ENCODE data around the gene MYH11.

GRCh38 chr16:15690296-15690695, 166.5 kb downstream of the MYH11 start:
- TF ChIP-seq CTCF (optimal IDR thresholded peaks at IDR 0.05 in 1 of 3, IDR thresholded peaks at IDR 0.05 in 1 of 3, conservative IDR thresholded peaks at IDR 0.05 in 1 of 3; ENCODE audit: extremely low read depth in 1 of 3, insufficient read depth in 2 of 3, low read length in 3 of 3) (no peak), EZH2 (IDR thresholded peaks at IDR 0.05; ENCODE audit: low read length) (no peak)
